Measurements from ENCODE around the gene WDTC1.
A peak's percentile ranks its signal among the peaks of the same experiment; 100 is the strongest.

Gene WDTC1

GRCh38 chr1:27357281-27358037, 123.0 kb downstream of the WDTC1 start:
- DNase-seq, result peak; percentile 81
